Testis (tissue), 3 donors: ENCODE results near the gene ACLY. TPM values are rescaled to one million over a fixed set of nuclear protein-coding genes. Genes with fewer than 3 reads are reported as not detected.
"Not testable (repeated sequence)": the region's sequence is repeated elsewhere in the genome, so short reads cannot be mapped to it uniquely, and the experiment has no call there.

ENCODE experiments used
- DNase-seq: peaks from one replicate; pipeline ENCODE4 v3.0.0-alpha.2; 2019
- H3K27ac ChIP-seq, 2 donors: fragments of 200-600 bp; sonication (generic); one replicate each; pipeline ENCODE4 v1.5.1; 2019
- H3K27me3 ChIP-seq: fragments of 200-600 bp; sonication (generic); one replicate; pipeline ENCODE4 v1.5.1; 2019
- H3K36me3 ChIP-seq: fragments of 200-600 bp; sonication (generic); one replicate; pipeline ENCODE4 v1.5.1; 2017; ENCODE audit warnings: low read depth; ENCODE audit errors: missing control alignments
- H3K4me1 ChIP-seq: fragments of 200-600 bp; sonication (generic); one replicate; pipeline ENCODE4 v1.5.1; 2019
- H3K4me3 ChIP-seq, 2 donors: fragments of 200-600 bp; sonication (generic); one replicate each; pipeline ENCODE4 v1.5.1; 2017 to 2019
- H3K9me3 ChIP-seq: fragments of 200-600 bp; sonication (generic); one replicate; pipeline ENCODE4 v1.5.1; 2017
- CTCF ChIP-seq, 3 experiments: fragments of 450-650 bp in 2 of 3; fragments of 200-600 bp in 1 of 3; sonication (generic) in 1 of 3; IDR thresholded peaks; one replicate each; pipeline ENCODE4 v1.5.1; 2016 to 2019; ENCODE audit warnings: antibody characterized with exemption in 3 of 3, mild to moderate bottlenecking in 2 of 3, moderate library complexity in 1 of 3
- POLR2A ChIP-seq: fragments of 450-650 bp; IDR thresholded peaks from one replicate; pipeline ENCODE4 v1.6.1; 2017; ENCODE audit warnings: antibody characterized with exemption, mild to moderate bottlenecking, moderate library complexity
- WGBS, 2 donors: methylation state at CpG; one replicate each; pipeline ENCODE4 v1.1.5; 2018; 5-methylcytosine and 5-hydroxymethylcytosine counted together
- intact Hi-C: fragments of 100-400 bp; cut with DNase I; formaldehyde crosslinking; loops from one replicate; pipeline ENCODE4 v1.15.1; 2023; ENCODE audit warnings: low total_unique reads
- polyA plus RNA-seq: library from polyadenylated mRNA; stranded (reverse); fragments of 350-450 nt; fragmentation: Illumina TruSeq; extraction: RNeasy Lipid Tissue Mini Kit (QIAGEN cat#74804); gene quantifications from one replicate; pipeline ENCODE4 v1.2.3, GENCODE V29; 2014; ENCODE audit warnings: low read depth, low replicate concordance; ENCODE audit not compliant: insufficient read depth
- total RNA-seq, 2 donors: library from RNA; depleted of rRNA; stranded (reverse); fragments of >200 nt; gene quantifications; one replicate each; pipeline ENCODE4 v1.2.3, GENCODE V29; 2016

ACLY gene
- total and polyA plus RNA-seq, 3 donors from 2014 or later: 68.4 to 86.0 (median 83.0) TPM

- Histone ChIP-seq H3K27me3 (no peaks in the 10 kb centered on the region), H3K9me3 (no peaks in the 10 kb centered on the region), H3K4me1 (peaks cover 5% of the 10 kb centered on the region), H3K27ac (no peak within 1 kb of the TSS), H3K4me3 (no peak within 1 kb of the TSS), H3K36me3 (no peaks in the 10 kb centered on the region)
- no peak for DNase-seq
- intact Hi-C loops: no loop called here
- 93% methylated on average over 15 of the region's 15 CpGs for WGBS, 2 donors
- TF ChIP-seq POLR2A: no peak
- no peak for TF ChIP-seq CTCF (IDR thresholded peaks at IDR 0.05)
Observed at GRCh38 chr17:41837761-41838538, 80.8 kb downstream of the ACLY start, which contains the start of gene KLHL10. Gene KLHL10, plus strand, starts transcription at chr17:41837825. Its CDS starts 108 bp downstream, at chr17:41837933.

- Histone ChIP-seq H3K4me3 (peak overlapping the region; percentile 61 to 97), H3K27me3 (no peaks in the 10 kb centered on the region), H3K27ac (peak overlapping the region; percentile 44 to 58), H3K36me3 (no peaks in the 10 kb centered on the region), H3K4me1 (peaks cover 5% of the 10 kb centered on the region), H3K9me3 (no peaks in the 10 kb centered on the region)
- 28 to 48% methylated on average over 21 of the region's 21 CpGs for WGBS, 2 donors
- intact Hi-C loops: no loop called here
- DNase-seq: no peak
- no peak for TF ChIP-seq CTCF (IDR thresholded peaks at IDR 0.05)
- TF ChIP-seq POLR2A: no peak
Observed at GRCh38 chr17:41836550-41837196, 82.1 kb downstream of the ACLY start.

GRCh38 chr17:41835800-41836549, 82.8 kb downstream of the ACLY start, which contains the start of gene NT5C3B:
Gene NT5C3B, minus strand, starts transcription at chr17:41836232. Its CDS starts 39 bp downstream, at chr17:41836193.
- intact Hi-C loops: no loop called here
- Histone ChIP-seq H3K9me3 (no peaks in the 10 kb centered on the region), H3K4me1 (peaks cover 5% of the 10 kb centered on the region), H3K4me3 (peak within 1 kb of the TSS; percentile 61 to 97), H3K36me3 (no peaks in the 10 kb centered on the region), H3K27me3 (no peaks in the 10 kb centered on the region), H3K27ac (peak within 1 kb of the TSS; percentile 44 to 58)
- peak; percentile 61 for DNase-seq
- TF ChIP-seq CTCF (IDR thresholded peaks at IDR 0.05): no peak
- no peak for TF ChIP-seq POLR2A
- WGBS, 2 donors: 1 to 4% methylated on average over 5 to 27 of the region's 72 CpGs

- DNase-seq: no peak
- H3K27ac ChIP-seq: peak overlapping the region; percentile 44 to 58
- 16 to 35% methylated on average over 4 to 13 of the region's 13 CpGs for WGBS, 2 donors
- intact Hi-C loops: no loop called here
- H3K4me1 ChIP-seq: peaks cover 5% of the 10 kb centered on the region
- TF ChIP-seq POLR2A: no peak
- no peak for TF ChIP-seq CTCF (IDR thresholded peaks at IDR 0.05)
- H3K36me3 ChIP-seq: no peaks in the 10 kb centered on the region
- H3K27me3 ChIP-seq: no peaks in the 10 kb centered on the region
- H3K9me3 ChIP-seq: no peaks in the 10 kb centered on the region
- peak overlapping the region; percentile 61 to 97 for H3K4me3 ChIP-seq
Observed at GRCh38 chr17:41835214-41835799, 83.4 kb downstream of the ACLY start.

- H3K4me3 ChIP-seq, H3K36me3 ChIP-seq: not testable (repeated sequence)
Observed at GRCh38 chr17:41829961-41830360, 88.8 kb downstream of the ACLY start.

More at GRCh38 chr17:41829961-41830360, 88.8 kb downstream of the ACLY start:
- H3K4me1 ChIP-seq, H3K27me3 ChIP-seq, H3K27ac ChIP-seq, H3K9me3 ChIP-seq, intact Hi-C loops, DNase-seq: not testable (repeated sequence)
- WGBS, 2 donors: 81 to 84% methylated on average over 10 of the region's 10 CpGs
